Adrenal gland (tissue), 12 donors: ENCODE results near the gene NYNRIN. TPM values are rescaled to one million over a fixed set of nuclear protein-coding genes. Genes with fewer than 3 reads are reported as not detected.

ENCODE experiments used
- DNase-seq, 7 donors: peaks; one replicate each; pipeline ENCODE4 v3.0.0-alpha.2; 2019 to 2020
- H3K27ac ChIP-seq, 5 donors: fragments of 200-600 bp; sonication (generic) in 4 of 5; 1 replicate in 3 of 5; 2 replicates in 2 of 5; pipeline versions ENCODE4 v1.5.1 to v1.8.0; 2016 to 2020; ENCODE audit warnings: mild to moderate bottlenecking in 1 of 5
- H3K27me3 ChIP-seq: fragments of 200-600 bp; 2 replicates; pipeline ENCODE4 v1.8.0; 2021
- H3K36me3 ChIP-seq, 2 donors: fragments of 200-600 bp; replicated peaks in 1 of 2; 1 replicate in 1 of 2; 2 replicates in 1 of 2; pipeline versions ENCODE4 v1.5.1 to v1.8.0; 2018 to 2022
- H3K4me1 ChIP-seq, 2 donors: fragments of 200-600 bp; replicated peaks in 1 of 2; 1 replicate in 1 of 2; 2 replicates in 1 of 2; pipeline versions ENCODE4 v1.5.1 to v1.8.0; 2018 to 2021
- H3K4me3 ChIP-seq, 4 donors: fragments of 200-600 bp; sonication (generic) in 3 of 4; one replicate each; pipeline ENCODE4 v1.5.1; 2016 to 2018
- H3K9me3 ChIP-seq, 3 donors: fragments of 200-600 bp; sonication (generic) in 1 of 3; replicated peaks in 1 of 3; 1 replicate in 2 of 3; 2 replicates in 1 of 3; pipeline versions ENCODE4 v1.5.1 to v1.8.0; 2016 to 2021
- CTCF ChIP-seq, 6 experiments: fragments of 450-650 bp in 4 of 6; fragments of 200-600 bp in 2 of 6; sonication (generic) in 1 of 6; IDR thresholded peaks; 1 replicate in 5 of 6; 2 replicates in 1 of 6; pipeline versions ENCODE4 v1.5.1 to v1.8.0; 2016 to 2021; ENCODE audit warnings: antibody characterized with exemption in 6 of 6, mild to moderate bottlenecking in 2 of 6, moderate library complexity in 1 of 6
- POLR2A ChIP-seq, 2 donors: fragments of 450-650 bp; IDR thresholded peaks; one replicate each; pipeline ENCODE4 v1.6.1; 2017; ENCODE audit warnings: antibody characterized with exemption in 2 of 2, mild to moderate bottlenecking in 2 of 2, moderate library complexity in 1 of 2
- WGBS, 4 donors: extraction: QIAGEN DNeasy Blood & Tissue Kit in 2 of 4; methylation state at CpG; one replicate each; pipeline versions ENCODE4 v1.1.5 to v1.1.7; 2013 to 2017; 5-methylcytosine and 5-hydroxymethylcytosine counted together
- intact Hi-C, 2 donors: fragments of 100-400 bp; cut with DNase I; formaldehyde crosslinking; loops; one replicate each; pipeline versions ENCODE4 v1.14.1 to v1.15.0; 2022 to 2023
- polyA plus RNA-seq, 3 donors: library from polyadenylated mRNA; stranded (reverse); fragments of 200-250 nt in 2 of 3; fragments of 350-450 nt in 1 of 3; fragmentation: Illumina TruSeq in 1 of 3; extraction: RNeasy Lipid Tissue Mini Kit (QIAGEN cat#74804) in 1 of 3; gene quantifications; one replicate each; pipeline ENCODE4 v1.2.3, GENCODE V29; 2013 to 2014
- total RNA-seq, 9 donors: library from RNA; depleted of rRNA in 4 of 9; stranded (reverse); fragments of >200 nt in 4 of 9; fragments of 120-200 nt in 1 of 9; fragmentation: NEBNext Ultra II Directional in 1 of 9; extraction: Animal tissue kit (Norgen Biotek cat#: 25700) in 1 of 9; gene quantifications; one replicate each; pipeline versions ENCODE4 v1.1.0 to v1.2.4, GENCODE V29; 2013 to 2023
- donor health status: healthy with polysubstance abuse.
- donor health status: Bipolar disorder and iron deficiency.
- donor health status: DM: yes; HTN: yes; CAD: no.
- donor health status: DM: no; HTN: no; CAD: no.
- donor health status: DM: no; HTN: no; CAD: no.
- donor health status: DM: yes; HTN: yes; CAD: no.

The NYNRIN gene
- total and polyA plus RNA-seq, 12 donors = 2.2 to 11.0 (median 6.7) TPM

GRCh38 chr14:24431569-24432258, 32.9 kb downstream of the NYNRIN start:
- peak; percentile 89 to 99 (median 94) for TF ChIP-seq CTCF (IDR thresholded peaks at IDR 0.05)
- peak in 1 of 2 donors; percentile 54 for TF ChIP-seq POLR2A (IDR thresholded peaks at IDR 0.05)
- Histone ChIP-seq H3K36me3 (peaks cover 0 to 33% of the 10 kb centered on the region in 2 donors), H3K27ac (peak overlapping the region in 4 of 5 donors; percentile 88 to 100 (median 96)), H3K27me3 (no peaks in the 10 kb centered on the region), H3K9me3 (no peaks in the 10 kb centered on the region), H3K4me3 (peak overlapping the region in 1 of 4 donors; percentile 74), H3K4me1 (peaks cover 28 to 37% of the 10 kb centered on the region in 2 donors)
- intact Hi-C loops = loop anchor here (2.0 to 5.0 kb wide), 3 partner anchors 64 to 101 kb away; partner anchors contain the start of gene NFATC4 (in 2 of the 2)
- peak; percentile 92 to 97 (median 95) for DNase-seq
- WGBS, 4 donors = 14 to 41% (median 22%) methylated on average over 9 to 15 of the region's 15 CpGs

GRCh38 chr14:24432259-24433131, 33.7 kb downstream of the NYNRIN start:
- Histone ChIP-seq H3K36me3 (peaks cover 0 to 41% of the 10 kb centered on the region in 2 donors), H3K27ac (peak overlapping the region in 2 of 5 donors; percentile 98 to 100), H3K27me3 (no peaks in the 10 kb centered on the region), H3K4me3 (peak overlapping the region in 1 of 4 donors; percentile 74), H3K9me3 (no peaks in the 10 kb centered on the region), H3K4me1 (peaks cover 28 to 45% of the 10 kb centered on the region in 2 donors)
- WGBS, 4 donors = 53 to 68% (median 64%) methylated on average over 6 to 24 of the region's 24 CpGs
- peak in 3 of 7 donors; percentile 33 to 62 (median 36) for DNase-seq
- TF ChIP-seq CTCF (IDR thresholded peaks at IDR 0.05) = no peak
- no peak for TF ChIP-seq POLR2A (IDR thresholded peaks at IDR 0.05)
- intact Hi-C loops = loop anchor here (2.0 to 5.0 kb wide), 3 partner anchors 65 to 102 kb away; partner anchors contain the start of gene NFATC4 (in 2 of the 2)

GRCh38 chr14:24434036-24434435, 35.2 kb downstream of the NYNRIN start:
- Histone ChIP-seq H3K9me3 (no peaks in the 10 kb centered on the region), H3K36me3 (peaks cover 0 to 57% of the 10 kb centered on the region in 2 donors), H3K27ac (no peak overlapping the region), H3K27me3 (no peaks in the 10 kb centered on the region), H3K4me3 (no peak overlapping the region), H3K4me1 (peaks cover 28 to 58% of the 10 kb centered on the region in 2 donors)
- no peak for DNase-seq
- 78 to 84% (median 83%) methylated on average over 7 of the region's 7 CpGs for WGBS, 4 donors
- intact Hi-C loops = loop anchor here (5.0 kb wide), 2 partner anchors 67 to 102 kb away; partner anchors contain the start of gene NFATC4 (in 2 of the 2)
- TF ChIP-seq POLR2A (IDR thresholded peaks at IDR 0.05) (no peak), CTCF (IDR thresholded peaks at IDR 0.05) (no peak)

- Histone ChIP-seq H3K27me3 (no peaks in the 10 kb centered on the region), H3K4me1 (peaks cover 22 to 58% of the 10 kb centered on the region in 2 donors), H3K9me3 (no peaks in the 10 kb centered on the region), H3K36me3 (peaks cover 0 to 62% of the 10 kb centered on the region in 2 donors), H3K4me3 (no peak overlapping the region), H3K27ac (peak overlapping the region in 3 of 5 donors; percentile 16 to 46 (median 31))
- TF ChIP-seq CTCF (IDR thresholded peaks at IDR 0.05) = no peak
- intact Hi-C loops = loop anchor here (5.0 kb wide), 2 partner anchors 67 to 102 kb away; partner anchors contain the start of gene NFATC4 (in 2 of the 2)
- WGBS, 4 donors = 64 to 78% (median 73%) methylated on average over 3 of the region's 3 CpGs
- DNase-seq = no peak
Measured at GRCh38 chr14:24434676-24435075, 35.9 kb downstream of the NYNRIN start.
